DOHH2 (cell line): ENCODE results near the gene ST3GAL3.

ENCODE experiments used
- CTCF ChIP-seq: fragments of 200-600 bp; sonication (generic); IDR thresholded peaks from one replicate; pipeline ENCODE4 v1.5.1; 2014; ENCODE audit warnings: antibody characterized with exemption, mild to moderate bottlenecking, low read depth, low read length; ENCODE audit not compliant: poor library complexity, severe bottlenecking
- EZH2phosphoT487 ChIP-seq: fragments of 200-600 bp; sonication (generic); IDR thresholded peaks from 2 replicates; pipeline ENCODE4 v1.6.1; 2017; ENCODE audit warnings: borderline replicate concordance, mild to moderate bottlenecking, antibody characterized with exemption, low read length, moderate library complexity, mixed read lengths

- TF ChIP-seq CTCF (peak; percentile 74), EZH2phosphoT487 (no peak)
These were observed 227.0 kb downstream of the ST3GAL3 start for GRCh38 chr1:43934101-43934985.
